Endothelial cell of umbilical vein (primary cell): Measurements from ENCODE around the gene NFATC4.

Experiments
- MAX ChIP-seq: IDR thresholded peaks from 2 replicates; pipeline ENCODE4 v1.6.1; 2011; ENCODE audit not compliant: insufficient read depth, insufficient read length
- POLR2A ChIP-seq: IDR thresholded peaks from 2 replicates; pipeline ENCODE4 v1.6.1; 2012; ENCODE audit warnings: low read depth, mild to moderate bottlenecking, control low read depth, low read length

DNA sequence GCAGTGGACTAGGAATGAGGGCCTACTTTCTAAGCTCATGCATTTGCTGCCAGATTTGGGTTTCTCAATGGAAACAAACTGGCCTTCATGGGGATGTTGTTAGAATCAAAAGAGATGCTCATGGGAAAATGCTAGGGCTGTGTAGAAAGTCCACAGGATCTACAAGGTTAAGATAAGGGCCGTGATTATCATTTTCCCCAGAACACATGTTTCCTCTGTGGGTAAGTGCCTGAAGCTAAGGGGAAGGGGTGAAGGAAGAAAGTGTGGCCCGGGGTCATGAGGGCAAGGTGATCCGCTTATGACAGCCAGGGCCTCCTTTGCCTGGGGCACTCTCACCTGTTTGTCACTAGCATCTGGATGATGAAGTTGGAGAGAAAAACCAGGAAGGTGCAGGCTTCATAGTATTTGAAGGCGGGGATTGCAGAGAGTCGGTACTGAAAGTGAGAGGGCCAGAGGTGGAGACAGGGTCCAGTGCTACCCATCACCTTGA, 42.9 kb upstream of the NFATC4 start:
- no peak for TF ChIP-seq MAX
- no peak for TF ChIP-seq POLR2A
